Stimulated activated CD4-positive, alpha-beta T cell treated with anti-CD3 and anti-CD28 coated beads, Interleukin-12 subunit alpha, Interleukin-12 subunit beta, amount 100 ng/mL, for 4 hours (primary cell): ENCODE results near the gene KIF17.

Source experiments
- DNase-seq: peaks from one replicate; pipeline ENCODE4 v3.0.0-alpha.2; 2020

Gene KIF17

DNA sequence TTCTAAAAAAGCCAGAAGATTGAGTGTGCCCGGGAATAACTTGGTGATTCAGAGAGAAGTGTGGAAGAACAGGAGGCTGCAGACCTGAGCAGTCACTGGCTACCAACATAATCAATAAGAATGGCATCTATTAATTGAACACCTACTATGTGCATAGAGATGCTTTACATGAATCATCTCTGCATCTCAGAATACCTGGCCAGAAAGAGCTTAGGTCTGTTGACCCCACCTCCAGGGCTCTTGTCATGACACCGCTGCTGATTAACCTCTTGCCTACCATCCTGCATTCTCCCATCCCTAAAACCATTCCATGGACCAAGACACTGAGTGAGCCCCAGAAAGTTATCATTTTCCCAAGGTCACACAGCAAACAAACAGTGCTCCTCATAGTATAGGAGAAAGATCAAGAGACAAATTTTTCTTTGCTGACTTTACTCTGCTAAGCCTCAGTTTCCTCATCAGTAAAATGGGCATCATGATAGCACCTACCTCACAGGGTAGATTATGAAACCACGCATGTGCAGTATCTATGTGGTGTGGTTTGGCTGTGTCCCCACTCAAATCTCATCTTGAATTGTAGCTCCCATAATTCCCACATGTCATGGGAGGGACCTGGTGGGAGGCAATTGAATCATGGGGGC is 100.8 kb downstream of the KIF17 start:
- DNase-seq: no peak

DNA sequence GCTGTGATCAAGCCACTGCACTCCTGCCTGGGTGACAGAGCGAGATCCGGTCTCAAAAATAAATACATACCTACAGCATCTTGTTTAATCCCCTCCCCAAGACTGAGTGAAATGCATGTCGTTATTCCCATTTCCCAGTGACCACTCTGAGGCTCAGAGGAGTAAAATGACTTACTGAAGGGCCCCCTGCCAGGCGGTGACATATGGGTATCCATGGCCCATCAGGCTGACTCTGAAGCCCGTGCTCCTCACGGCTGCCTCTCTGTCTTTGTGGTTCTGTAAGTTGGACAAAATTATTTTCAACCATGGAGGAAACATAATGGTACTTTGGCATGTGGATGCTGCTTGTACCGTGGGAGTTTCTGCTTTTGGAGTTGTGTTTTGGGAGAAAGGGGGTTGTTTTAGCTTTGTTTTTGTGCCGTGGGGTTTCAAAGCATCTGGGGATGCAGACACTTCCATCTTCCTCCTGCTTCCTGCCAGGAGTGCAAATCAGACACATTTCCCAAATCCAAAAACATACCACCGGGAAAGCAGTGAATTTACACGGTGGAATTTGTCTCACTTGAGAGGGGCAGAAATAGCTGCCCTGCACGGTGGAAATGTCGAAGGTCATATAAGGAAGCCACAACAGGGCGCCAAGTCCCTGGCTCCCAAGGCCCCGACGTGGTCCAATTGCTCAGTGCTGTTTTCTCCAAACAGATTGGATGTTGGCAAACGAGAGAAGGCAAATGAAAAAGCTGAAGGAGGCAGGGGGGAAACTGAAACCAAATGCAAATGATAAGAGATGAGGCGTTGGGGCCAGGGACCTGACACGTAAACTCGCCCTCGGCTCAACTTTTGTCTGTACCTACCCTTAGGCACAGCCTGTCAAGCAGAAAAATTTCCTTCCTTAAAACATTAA is 101.6 kb downstream of the KIF17 start:
- DNase-seq: no peak

DNA sequence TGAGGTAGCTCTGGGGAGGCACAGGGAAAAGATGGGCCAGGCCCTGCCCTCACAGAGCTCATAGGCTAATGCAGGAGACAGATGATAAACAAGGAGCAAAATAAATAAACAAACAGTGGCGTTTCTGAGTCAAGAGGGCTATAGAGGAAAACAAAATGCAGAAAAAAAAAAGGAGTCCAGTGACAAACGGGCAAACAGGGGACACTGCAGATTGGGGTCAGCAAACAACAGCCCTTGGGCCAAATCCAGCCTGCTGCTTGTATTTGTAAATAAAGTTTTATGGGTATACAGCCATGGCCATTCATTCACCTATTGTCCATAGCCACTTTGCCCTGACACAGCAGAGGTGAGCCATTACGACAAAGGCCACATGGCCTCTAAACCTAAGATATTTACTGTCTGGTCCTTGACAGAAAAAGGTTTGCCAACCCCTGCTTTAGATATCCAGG is 103.7 kb downstream of the KIF17 start:
- DNase-seq: no peak
